ENCODE data around the gene FAM83E.
A peak's percentile ranks its signal among the peaks of the same experiment; 100 is the strongest.
"Not testable (repeated sequence)": the region's sequence is repeated elsewhere in the genome, so short reads cannot be mapped to it uniquely, and the experiment has no call there.

Gene FAM83E

DNA sequence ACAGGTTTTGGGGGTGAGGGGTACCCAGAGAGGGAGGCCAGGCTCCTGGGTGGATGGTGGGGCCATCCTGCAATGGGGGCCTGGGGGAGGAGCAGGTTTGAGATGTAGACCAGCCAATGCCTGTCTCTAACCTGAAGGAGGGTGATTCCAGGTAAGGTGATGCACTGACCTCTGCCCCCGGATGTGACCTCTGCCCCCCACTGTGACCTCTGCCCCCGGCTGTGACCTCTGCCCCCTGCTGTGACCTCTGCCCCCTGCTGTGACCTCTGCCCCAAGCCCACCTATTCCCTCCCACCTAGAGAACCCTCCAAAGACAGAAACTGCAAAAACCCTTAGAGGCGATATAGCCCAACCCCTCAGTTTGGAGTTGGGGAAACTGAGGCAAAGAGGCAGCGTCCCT is 18.6 kb downstream of the FAM83E start:
- H3K4me3 ChIP-seq (ENCODE audit: low read length), result no peak overlapping the region
- H3K9me3 ChIP-seq (ENCODE audit: control insufficient read depth, insufficient read depth, low read length), result no peaks in the 10 kb centered on the region
- H3K27me3 ChIP-seq (ENCODE audit: control insufficient read depth, insufficient read depth, low read length), result no peaks in the 10 kb centered on the region
- no CpG with 5 or more reads among the region's 4 CpGs for WGBS (ENCODE audit: insufficient coverage, insufficient read length)
- no peak overlapping the region for H3K27ac ChIP-seq (ENCODE audit: low read length)
- no peak for DNase-seq (ENCODE audit: low read depth, low spot score)
- no peaks in the 10 kb centered on the region for H3K4me1 ChIP-seq (ENCODE audit: control insufficient read depth, insufficient read depth, low read length)
- H3K36me3 ChIP-seq (ENCODE audit: control insufficient read depth, insufficient read depth, low read length), result no peaks in the 10 kb centered on the region

DNA sequence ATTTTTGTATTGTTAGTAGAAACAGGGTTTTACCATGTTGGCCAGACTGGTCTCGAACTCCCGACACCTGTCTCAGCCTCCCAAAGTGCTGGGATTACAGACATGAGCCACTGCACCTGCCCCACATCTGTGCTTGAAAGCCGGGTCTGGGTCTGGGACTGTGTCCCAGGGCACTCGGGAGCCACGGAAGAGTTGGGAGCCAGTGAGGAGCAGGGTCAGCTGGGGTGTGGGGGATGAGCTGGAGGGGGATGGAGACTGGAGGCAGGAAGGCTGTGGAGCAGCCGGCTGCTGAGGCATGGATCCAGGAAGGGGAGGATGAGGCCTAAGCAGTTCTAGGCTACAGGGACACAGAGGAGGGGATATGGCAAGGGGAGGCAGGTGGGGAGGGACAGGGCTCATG is 19.0 kb downstream of the FAM83E start:
- no peak overlapping the region for H3K4me3 ChIP-seq (ENCODE audit: low read length)
- WGBS (ENCODE audit: insufficient coverage, insufficient read length), result no CpG with 5 or more reads among the region's 6 CpGs
- H3K27me3 ChIP-seq (ENCODE audit: control insufficient read depth, insufficient read depth, low read length), result no peaks in the 10 kb centered on the region
- no peak for DNase-seq (ENCODE audit: low read depth, low spot score)
- no peaks in the 10 kb centered on the region for H3K9me3 ChIP-seq (ENCODE audit: control insufficient read depth, insufficient read depth, low read length)
- no peaks in the 10 kb centered on the region for H3K4me1 ChIP-seq (ENCODE audit: control insufficient read depth, insufficient read depth, low read length)
- no peak overlapping the region for H3K27ac ChIP-seq (ENCODE audit: low read length)
- H3K36me3 ChIP-seq (ENCODE audit: control insufficient read depth, insufficient read depth, low read length), result no peaks in the 10 kb centered on the region

GRCh38 chr19:48595171-48595570 is 19.7 kb downstream of the FAM83E start:
- H3K27me3 ChIP-seq (ENCODE audit: control insufficient read depth, insufficient read depth, low read length), result no peaks in the 10 kb centered on the region
- H3K36me3 ChIP-seq (ENCODE audit: control insufficient read depth, insufficient read depth, low read length), result no peaks in the 10 kb centered on the region
- no peak overlapping the region for H3K27ac ChIP-seq (ENCODE audit: low read length)
- H3K9me3 ChIP-seq (ENCODE audit: control insufficient read depth, insufficient read depth, low read length), result no peaks in the 10 kb centered on the region
- no peak overlapping the region for H3K4me3 ChIP-seq (ENCODE audit: low read length)
- no peaks in the 10 kb centered on the region for H3K4me1 ChIP-seq (ENCODE audit: control insufficient read depth, insufficient read depth, low read length)
- no CpG with 5 or more reads among the region's 9 CpGs for WGBS (ENCODE audit: insufficient coverage, insufficient read length)
- DNase-seq (ENCODE audit: low read depth, low spot score), result no peak

- Histone ChIP-seq H3K27ac (ENCODE audit: low read length) (no peak overlapping the region), H3K4me1 (ENCODE audit: control insufficient read depth, insufficient read depth, low read length) (no peaks in the 10 kb centered on the region), H3K9me3 (ENCODE audit: control insufficient read depth, insufficient read depth, low read length) (no peaks in the 10 kb centered on the region), H3K36me3 (ENCODE audit: control insufficient read depth, insufficient read depth, low read length) (no peaks in the 10 kb centered on the region), H3K27me3 (ENCODE audit: control insufficient read depth, insufficient read depth, low read length) (no peaks in the 10 kb centered on the region), H3K4me3 (ENCODE audit: low read length) (no peak overlapping the region)
- DNase-seq (ENCODE audit: low read depth, low spot score), result no peak
- WGBS (ENCODE audit: insufficient coverage, insufficient read length), result no CpG with 5 or more reads among the region's 5 CpGs
Observed at GRCh38 chr19:48591021-48591420, 23.9 kb downstream of the FAM83E start.

- H3K4me3 ChIP-seq (ENCODE audit: low read length), result peak overlapping the region; percentile 20; the same call in 1 of the 2 replicates
- H3K36me3 ChIP-seq (ENCODE audit: control insufficient read depth, insufficient read depth, low read length), result no peaks in the 10 kb centered on the region
- no CpG with 5 or more reads among the region's 36 CpGs for WGBS (ENCODE audit: insufficient coverage, insufficient read length)
- H3K27me3 ChIP-seq (ENCODE audit: control insufficient read depth, insufficient read depth, low read length), result no peaks in the 10 kb centered on the region
- peak; percentile 81 for DNase-seq (ENCODE audit: low read depth, low spot score)
- no peaks in the 10 kb centered on the region for H3K4me1 ChIP-seq (ENCODE audit: control insufficient read depth, insufficient read depth, low read length)
- no peak overlapping the region for H3K27ac ChIP-seq (ENCODE audit: low read length)
- no peaks in the 10 kb centered on the region for H3K9me3 ChIP-seq (ENCODE audit: control insufficient read depth, insufficient read depth, low read length)
Observed at GRCh38 chr19:48588670-48589401, 26.0 kb downstream of the FAM83E start.

DNA sequence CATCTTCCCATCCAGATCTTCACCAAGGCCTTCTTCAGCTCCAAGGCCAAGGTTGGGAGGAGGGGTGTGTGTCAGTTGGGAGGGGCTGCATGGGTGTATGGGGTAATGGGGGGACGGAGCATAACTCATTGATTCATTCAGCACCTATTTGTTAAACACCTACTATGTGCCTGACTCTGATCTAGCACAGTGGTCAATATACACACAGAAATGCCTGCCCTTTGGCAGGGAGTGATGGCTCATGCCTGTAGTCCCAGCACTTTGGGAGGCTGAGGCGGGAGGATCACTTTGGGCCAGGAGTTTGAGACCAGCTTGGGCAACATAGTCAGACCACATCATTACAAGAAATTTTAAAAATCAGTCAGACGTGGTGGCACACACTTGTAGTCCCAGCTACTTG is 27.5 kb downstream of the FAM83E start:
- H3K27ac ChIP-seq (ENCODE audit: low read length), result no peak overlapping the region
- no peaks in the 10 kb centered on the region for H3K27me3 ChIP-seq (ENCODE audit: control insufficient read depth, insufficient read depth, low read length)
- H3K9me3 ChIP-seq (ENCODE audit: control insufficient read depth, insufficient read depth, low read length), result no peaks in the 10 kb centered on the region
- DNase-seq (ENCODE audit: low read depth, low spot score), result no peak
- no peaks in the 10 kb centered on the region for H3K4me1 ChIP-seq (ENCODE audit: control insufficient read depth, insufficient read depth, low read length)
- no CpG with 5 or more reads among the region's 3 CpGs for WGBS (ENCODE audit: insufficient coverage, insufficient read length)
- H3K36me3 ChIP-seq (ENCODE audit: control insufficient read depth, insufficient read depth, low read length), result no peaks in the 10 kb centered on the region
- no peak overlapping the region for H3K4me3 ChIP-seq (ENCODE audit: low read length)

DNA sequence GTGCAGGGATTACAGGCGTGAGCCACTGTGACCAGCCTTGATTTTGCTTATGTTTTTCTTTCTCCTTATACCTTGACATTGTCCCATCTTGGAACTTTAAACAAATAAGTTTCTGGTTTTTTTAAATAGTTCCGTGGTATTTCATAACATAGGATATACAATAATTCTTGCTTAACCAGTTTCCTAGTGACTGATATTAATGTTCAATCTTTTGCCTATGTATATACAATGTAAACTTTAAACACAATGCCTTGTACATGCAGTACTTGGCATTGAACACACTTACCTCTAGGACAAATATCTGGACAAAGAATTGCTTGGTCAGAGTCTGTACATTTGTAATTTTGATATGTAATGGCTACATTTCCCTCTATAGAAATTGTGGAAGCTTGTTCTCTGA is 32.7 kb downstream of the FAM83E start:
- Histone ChIP-seq H3K4me1 (ENCODE audit: control insufficient read depth, insufficient read depth, low read length) (no peaks in the 10 kb centered on the region), H3K27ac (ENCODE audit: low read length) (no peak overlapping the region), H3K9me3 (ENCODE audit: control insufficient read depth, insufficient read depth, low read length) (no peaks in the 10 kb centered on the region), H3K4me3 (ENCODE audit: low read length) (no peak overlapping the region), H3K27me3 (ENCODE audit: control insufficient read depth, insufficient read depth, low read length) (no peaks in the 10 kb centered on the region), H3K36me3 (ENCODE audit: control insufficient read depth, insufficient read depth, low read length) (no peaks in the 10 kb centered on the region)
- WGBS (ENCODE audit: insufficient coverage, insufficient read length), result no CpG with 5 or more reads among the region's 2 CpGs
- no peak for DNase-seq (ENCODE audit: low read depth, low spot score)

GRCh38 chr19:48578891-48579290 is 36.0 kb downstream of the FAM83E start:
- Histone ChIP-seq H3K27me3 (ENCODE audit: control insufficient read depth, insufficient read depth, low read length) (no peaks in the 10 kb centered on the region), H3K9me3 (ENCODE audit: control insufficient read depth, insufficient read depth, low read length) (no peaks in the 10 kb centered on the region), H3K4me1 (ENCODE audit: control insufficient read depth, insufficient read depth, low read length) (no peaks in the 10 kb centered on the region), H3K4me3 (ENCODE audit: low read length) (no peak overlapping the region), H3K36me3 (ENCODE audit: control insufficient read depth, insufficient read depth, low read length) (no peaks in the 10 kb centered on the region), H3K27ac (ENCODE audit: low read length) (no peak overlapping the region)
- no CpG with 5 or more reads among the region's 3 CpGs for WGBS (ENCODE audit: insufficient coverage, insufficient read length)
- DNase-seq (ENCODE audit: low read depth, low spot score), result no peak

DNA sequence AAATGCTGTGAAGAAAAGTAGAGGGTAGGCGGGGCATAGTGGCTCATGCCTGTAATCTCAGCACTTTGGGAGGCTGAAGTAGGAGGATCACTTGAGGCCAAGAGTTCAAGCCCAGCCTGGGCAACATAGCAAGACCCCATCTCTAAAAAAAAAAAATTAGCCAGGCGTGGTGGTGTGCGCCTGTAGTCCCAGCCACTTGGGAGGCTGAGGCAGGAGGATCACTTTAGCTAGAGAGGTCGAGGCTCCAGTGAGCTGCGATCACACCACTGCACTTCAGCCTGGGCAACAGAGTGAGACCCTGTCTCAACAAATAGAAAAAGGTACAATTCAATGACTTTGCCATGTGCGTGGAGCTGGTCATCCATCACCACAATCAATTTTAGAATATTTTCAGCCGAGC is 37.0 kb downstream of the FAM83E start:
- not testable (repeated sequence) for DNase-seq (ENCODE audit: low read depth, low spot score); H3K27ac ChIP-seq (ENCODE audit: low read length); H3K36me3 ChIP-seq (ENCODE audit: control insufficient read depth, insufficient read depth, low read length); H3K9me3 ChIP-seq (ENCODE audit: control insufficient read depth, insufficient read depth, low read length); H3K4me1 ChIP-seq (ENCODE audit: control insufficient read depth, insufficient read depth, low read length); H3K27me3 ChIP-seq (ENCODE audit: control insufficient read depth, insufficient read depth, low read length); H3K4me3 ChIP-seq (ENCODE audit: low read length)
- WGBS (ENCODE audit: insufficient coverage, insufficient read length), result no CpG with 5 or more reads among the region's 7 CpGs

DNA sequence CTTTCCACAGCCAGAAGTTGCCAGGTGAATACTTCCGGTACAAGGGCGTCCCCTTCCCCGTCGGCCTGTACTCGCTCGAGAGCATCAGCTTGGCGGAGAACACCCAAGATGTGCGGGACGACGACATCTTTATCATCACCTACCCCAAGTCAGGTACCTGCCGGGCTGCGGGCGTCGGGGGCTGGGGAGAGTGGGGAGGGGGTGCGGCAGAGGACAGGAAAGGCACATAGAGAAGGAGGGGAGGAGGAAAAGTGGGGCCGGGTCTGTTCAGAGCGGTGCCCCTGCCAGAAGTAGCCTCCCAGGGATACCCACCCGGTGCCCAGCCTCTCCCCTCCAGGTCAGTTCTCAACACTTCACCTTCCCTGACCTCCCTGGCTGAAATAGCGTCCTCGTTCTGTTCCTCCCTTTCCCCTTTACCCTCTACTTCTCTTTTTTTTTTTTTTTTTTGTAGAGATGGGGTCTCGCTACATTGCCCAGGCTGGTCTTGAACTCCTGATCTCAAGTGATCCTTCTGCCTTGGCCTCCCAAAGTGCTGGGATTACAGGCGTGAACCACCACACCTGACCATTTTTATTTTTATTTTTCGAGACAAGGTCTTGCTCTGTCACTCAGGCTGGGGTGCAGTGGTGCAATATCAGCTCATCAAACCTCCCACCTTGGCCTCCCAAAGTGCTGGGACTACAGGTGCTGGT is 38.8 kb downstream of the FAM83E start:
- H3K4me3 ChIP-seq (ENCODE audit: low read length), result no peak overlapping the region
- H3K36me3 ChIP-seq (ENCODE audit: control insufficient read depth, insufficient read depth, low read length), result no peaks in the 10 kb centered on the region
- H3K27ac ChIP-seq (ENCODE audit: low read length), result no peak overlapping the region
- H3K9me3 ChIP-seq (ENCODE audit: control insufficient read depth, insufficient read depth, low read length), result no peaks in the 10 kb centered on the region
- no peaks in the 10 kb centered on the region for H3K27me3 ChIP-seq (ENCODE audit: control insufficient read depth, insufficient read depth, low read length)
- no CpG with 5 or more reads among the region's 23 CpGs for WGBS (ENCODE audit: insufficient coverage, insufficient read length)
- peaks cover 2% of the 10 kb centered on the region; the same call in 1 of the 2 replicates for H3K4me1 ChIP-seq (ENCODE audit: control insufficient read depth, insufficient read depth, low read length)
- no peak for DNase-seq (ENCODE audit: low read depth, low spot score)

DNA sequence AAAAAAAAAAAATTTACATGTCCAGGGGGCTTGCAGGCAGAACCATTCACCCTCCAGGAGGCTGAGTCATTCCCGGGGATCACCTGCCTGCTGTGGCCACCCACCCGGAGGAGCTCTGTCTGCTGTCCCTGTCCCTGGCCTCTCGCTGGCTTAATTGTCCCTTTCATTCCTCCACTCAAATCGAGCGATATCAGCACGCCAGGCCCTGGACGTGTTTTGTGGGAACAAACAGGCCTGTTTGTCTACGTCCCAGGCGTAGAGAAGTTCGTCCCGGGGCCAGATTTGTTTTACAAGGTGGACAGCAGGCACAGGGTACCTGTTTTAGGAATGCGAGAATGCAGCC is 41.7 kb downstream of the FAM83E start:
- no CpG with 5 or more reads among the region's 12 CpGs for WGBS (ENCODE audit: insufficient coverage, insufficient read length)
- no peaks in the 10 kb centered on the region for H3K36me3 ChIP-seq (ENCODE audit: control insufficient read depth, insufficient read depth, low read length)
- no peak for DNase-seq (ENCODE audit: low read depth, low spot score)
- no peaks in the 10 kb centered on the region for H3K9me3 ChIP-seq (ENCODE audit: control insufficient read depth, insufficient read depth, low read length)
- no peaks in the 10 kb centered on the region for H3K27me3 ChIP-seq (ENCODE audit: control insufficient read depth, insufficient read depth, low read length)
- H3K4me3 ChIP-seq (ENCODE audit: low read length), result no peak overlapping the region
- peaks cover 5% of the 10 kb centered on the region for H3K4me1 ChIP-seq (ENCODE audit: control insufficient read depth, insufficient read depth, low read length)
- no peak overlapping the region for H3K27ac ChIP-seq (ENCODE audit: low read length)

All from iPS DF 6.9 (cell line).